IMR-90 (cell line): Measurements from ENCODE around the gene ABCB6. TPM values are rescaled to one million over a fixed set of nuclear protein-coding genes. Genes with fewer than 3 reads are reported as not detected.

ENCODE experiments used
- ATAC-seq: fragments of 200-7000 bp; cut with Tn5 transposase; 2 replicates; pipeline ENCODE4 v1.9.1; 2020; ENCODE audit warnings: low read depth, mild to moderate bottlenecking, moderate library complexity
- BruUV-seq: library from RNA; stranded (reverse); fragments of 400-500 nt; replicated peaks from 2 replicates; lab custom pipeline; 2021; lab: Mats Ljungman, UMichigan
- CTCF ChIA-PET: fragments of 300-600 bp; formaldehyde crosslinking; extraction: SDS; loops from one replicate; lab custom pipeline; 2021; ENCODE audit warnings: antibody characterized with exemption; lab: Yijun Ruan, JAX
- POLR2A ChIA-PET: fragments of 300-600 bp; sonication (Branson Sonifier 250); formaldehyde crosslinking; loops from one replicate; lab custom pipeline; 2022; ENCODE audit warnings: antibody characterized with exemption; ENCODE audit not compliant: unreplicated experiment; lab: Charles Lee
- DNase-seq: peaks from one replicate; pipeline ENCODE4 v3.0.0; 2013
- H2AFZ ChIP-seq: replicated peaks from 2 replicates; pipeline ENCODE3; 2013; ENCODE audit warnings: low read length, mild to moderate bottlenecking; ENCODE audit not compliant: poor library complexity
- H2AK5ac ChIP-seq: 2 replicates; pipeline ENCODE4 v1.6.1; 2013; ENCODE audit warnings: low read depth, low read length, inconsistent platforms
- H2AK9ac ChIP-seq: replicated peaks from 2 replicates; pipeline ENCODE3; 2013; ENCODE audit warnings: mild to moderate bottlenecking, low read depth, low read length, moderate library complexity; ENCODE audit not compliant: poor library complexity
- H2BK120ac ChIP-seq: 2 replicates; pipeline ENCODE4 v1.6.1; 2013; ENCODE audit warnings: low read depth, low read length, inconsistent platforms
- H2BK15ac ChIP-seq: 3 replicates; pipeline ENCODE4 v1.6.1; 2013; ENCODE audit warnings: low read depth, low read length, inconsistent platforms
- H2BK20ac ChIP-seq: 2 replicates; pipeline ENCODE4 v1.6.1; 2013; ENCODE audit warnings: low read depth, mild to moderate bottlenecking, inconsistent platforms, low read length, moderate library complexity
- H2BK5ac ChIP-seq: 2 replicates; pipeline ENCODE4 v1.6.1; 2013; ENCODE audit warnings: mild to moderate bottlenecking, low read depth, low read length, inconsistent platforms; ENCODE audit not compliant: poor library complexity, severe bottlenecking
- H3K14ac ChIP-seq: replicated peaks from 2 replicates; pipeline ENCODE4 v1.6.1; 2013; ENCODE audit warnings: low read depth, low read length, inconsistent platforms
- H3K18ac ChIP-seq: 2 replicates; pipeline ENCODE4 v1.6.1; 2013; ENCODE audit warnings: low read depth, low read length, control low read depth
- H3K23ac ChIP-seq: 2 replicates; pipeline ENCODE4 v1.6.1; 2013; ENCODE audit warnings: low read depth, low read length, inconsistent platforms
- H3K27ac ChIP-seq: 2 replicates; pipeline ENCODE4 v1.5.1; 2013; ENCODE audit warnings: mild to moderate bottlenecking, control low read depth, low read length; ENCODE audit not compliant: insufficient read depth
- H3K27me3 ChIP-seq: 2 replicates; pipeline ENCODE4 v1.6.1; 2013; ENCODE audit warnings: low read length; ENCODE audit not compliant: control insufficient read depth, insufficient read depth
- H3K36me3 ChIP-seq: 2 replicates; pipeline ENCODE4 v1.6.1; 2013; ENCODE audit warnings: low read length, mixed read lengths; ENCODE audit not compliant: control insufficient read depth, insufficient read depth
- H3K4ac ChIP-seq: 2 replicates; pipeline ENCODE4 v1.6.1; 2013; ENCODE audit warnings: low read depth, low read length, inconsistent platforms
- H3K4me1 ChIP-seq: 2 replicates; pipeline ENCODE4 v1.6.1; 2013; ENCODE audit warnings: low read length, mixed read lengths; ENCODE audit not compliant: control insufficient read depth, insufficient read depth
- H3K4me2 ChIP-seq: 2 replicates; pipeline ENCODE4 v1.6.1; 2013; ENCODE audit warnings: low read depth, mild to moderate bottlenecking, control low read depth, low read length, moderate library complexity
- H3K4me3 ChIP-seq: 2 replicates; pipeline ENCODE4 v1.5.1; 2013; ENCODE audit warnings: low read depth, mild to moderate bottlenecking, control low read depth, low read length, moderate library complexity; ENCODE audit not compliant: insufficient read depth
- H3K56ac ChIP-seq: 2 replicates; pipeline ENCODE4 v1.6.1; 2013; ENCODE audit warnings: low read length, inconsistent platforms; ENCODE audit not compliant: insufficient read depth; ENCODE audit errors: extremely low read depth
- H3K79me1 ChIP-seq, 2 experiments: 2 replicates each; pipeline ENCODE4 v1.6.1; 2013; ENCODE audit warnings: low read length in 2 of 2, inconsistent platforms in 1 of 2, low read depth in 1 of 2
- H3K9ac ChIP-seq: 2 replicates; pipeline ENCODE4 v1.6.1; 2013; ENCODE audit warnings: low read depth, low read length, control low read depth
- H3K9me1 ChIP-seq: 2 replicates; pipeline ENCODE4 v1.6.1; 2013; ENCODE audit warnings: low read length, inconsistent platforms; ENCODE audit not compliant: insufficient read depth
- H3K9me3 ChIP-seq: 2 replicates; pipeline ENCODE4 v1.6.1; 2013; ENCODE audit warnings: low read length; ENCODE audit not compliant: control insufficient read depth, insufficient read depth
- H4K20me1 ChIP-seq: 2 replicates; pipeline ENCODE4 v1.6.1; 2013; ENCODE audit warnings: low read length, inconsistent platforms; ENCODE audit not compliant: insufficient read depth
- H4K5ac ChIP-seq: 2 replicates; pipeline ENCODE4 v1.6.1; 2013; ENCODE audit warnings: mild to moderate bottlenecking, low read depth, low read length, control low read depth
- H4K8ac ChIP-seq, 2 experiments: 2 replicates each; pipeline ENCODE4 v1.6.1; 2013; ENCODE audit warnings: low read depth in 2 of 2, low read length in 2 of 2, control low read depth in 1 of 2, inconsistent platforms in 1 of 2
- H4K91ac ChIP-seq: 2 replicates; pipeline ENCODE4 v1.6.1; 2013; ENCODE audit warnings: low read depth, low read length, inconsistent platforms; ENCODE audit not compliant: insufficient read depth
- CTCF ChIP-seq: conservative IDR thresholded peaks from 2 replicates; pipeline ENCODE4 v1.5.1; 2012; ENCODE audit warnings: mild to moderate bottlenecking, low read depth, low read length, improper control_type of control experiment
- WGBS, 2 experiments: methylation state at CpG; one replicate each; pipeline versions ENCODE4 v1.1.5 to v1.1.7; 2013; ENCODE audit warnings: missing lambda C conversion rate in 2 of 2; ENCODE audit not compliant: insufficient read length in 1 of 2; ENCODE audit errors: extremely low coverage in 2 of 2; 5-methylcytosine and 5-hydroxymethylcytosine counted together
- dilution Hi-C: fragments of 300-500 bp; cut with HindIII; formaldehyde crosslinking; loops from one replicate; pipeline ENCODE4 v1.14.3; 2018; ENCODE audit warnings: low sequenced_read_pairs; ENCODE audit not compliant: unreplicated experiment
- in situ Hi-C: fragments of 300-500 bp; cut with MboI; formaldehyde crosslinking; loops from 3 replicates; pipeline ENCODE4 v1.14.3; 2019; ENCODE audit warnings: low sequenced_read_pairs, inconsistent platforms, mixed read lengths
- intact Hi-C: fragments of 100-400 bp; cut with micrococcal nuclease; formaldehyde crosslinking; loops from 2 replicates; pipeline ENCODE4 v1.10.0; 2022
- polyA plus RNA-seq, 3 experiments: library from polyadenylated mRNA; depleted of rRNA; stranded (reverse); fragments of >200 nt; gene quantifications; 2 replicates each; pipeline ENCODE4 v1.2.3, GENCODE V29; 2012; ENCODE audit warnings: low replicate concordance in 1 of 3
- total RNA-seq: library from RNA; depleted of rRNA; stranded (reverse); fragments of >200 nt; gene quantifications from 2 replicates; pipeline ENCODE4 v1.2.3, GENCODE V29; 2012

The ABCB6 gene
- total and polyA plus RNA-seq, 2 of the 4 experiments (the other 2 are of a cell fraction), result 12.5 to 24.7 TPM

DNA sequence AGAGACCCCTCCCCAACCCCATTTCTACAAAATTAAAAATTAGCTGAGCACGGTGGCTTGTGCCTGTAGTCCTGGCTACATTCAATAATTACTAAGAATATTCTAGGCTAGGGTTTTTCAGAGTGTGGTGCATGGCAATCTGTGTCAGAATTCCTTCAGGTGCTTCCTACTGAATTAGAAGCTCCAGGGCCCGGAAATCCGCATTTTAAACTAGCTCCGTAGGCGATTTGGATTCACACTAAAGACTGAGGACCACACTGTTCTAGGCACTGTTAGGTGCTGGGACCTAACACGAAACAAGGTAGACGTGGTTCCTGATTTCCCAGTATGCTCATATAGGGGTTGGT is 12.8 kb downstream of the ABCB6 start:
- POLR2A ChIA-PET, result no interaction called here
- peak overlapping the region; percentile 96 for H3K14ac ChIP-seq
- peak overlapping the region; percentile 8; the same call in 1 of the 3 replicates for H2BK15ac ChIP-seq
- peak overlapping the region; percentile 52 for H3K56ac ChIP-seq
- no peaks in the 10 kb centered on the region for H3K9me3 ChIP-seq
- peak overlapping the region; percentile 98 for H2AFZ ChIP-seq
- H3K23ac ChIP-seq, result peak overlapping the region; percentile 88
- in situ Hi-C loops (loop anchor here (5.0 kb wide), 1 partner anchor 34 kb away; the partner anchor contains the start of gene SLC23A3), dilution Hi-C loops (no loop called here), intact Hi-C loops (loop anchor here (1.0 to 2.0 kb wide), 2 partner anchors 29 to 46 kb away; partner anchors contain the start of genes CNPPD1 and NHEJ1)
- peak overlapping the region; percentile 68 for H3K4me2 ChIP-seq
- H3K9ac ChIP-seq, result peak overlapping the region; percentile 93
- peak overlapping the region; percentile 51 for H3K4me3 ChIP-seq
- peaks cover 16% of the 10 kb centered on the region for H3K4me1 ChIP-seq
- H2BK5ac ChIP-seq, result peak overlapping the region; percentile 64
- H2BK20ac ChIP-seq, result no peak overlapping the region
- no peak overlapping the region for H2BK120ac ChIP-seq
- H4K20me1 ChIP-seq, result peaks cover 9% of the 10 kb centered on the region; the same call in 1 of the 2 replicates
- H3K36me3 ChIP-seq, result peaks cover 22% of the 10 kb centered on the region
- H4K91ac ChIP-seq, result peak overlapping the region; percentile 77; the same call in 1 of the 2 replicates
- H4K8ac ChIP-seq, result peak overlapping the region; percentile 50 to 89
- CTCF ChIA-PET, result interaction anchor here (1.0 to 1.1 kb wide), 3 partner anchors 13 to 71 kb away, joined by 3 read pairs; partner anchors contain the start of gene ABCB6
- no peak for ATAC-seq
- H3K18ac ChIP-seq, result peak overlapping the region; percentile 8; the same call in 1 of the 2 replicates
- peak overlapping the region; percentile 86 for H3K27ac ChIP-seq
- H3K27me3 ChIP-seq, result no peaks in the 10 kb centered on the region
- H2AK9ac ChIP-seq, result peak overlapping the region; percentile 95
- DNase-seq, result no peak
- peaks cover 5 to 19% of the 10 kb centered on the region in 2 experiments; a peak in 3 of 4 replicates for H3K79me1 ChIP-seq
- peaks cover 8% of the 10 kb centered on the region; the same call in 1 of the 2 replicates for H3K9me1 ChIP-seq
- WGBS, 2 experiments, result 12% methylated on average over 5 of the region's 7 CpGs; no CpG with 5 or more reads in 1 of the 2 experiments
- H3K4ac ChIP-seq, result peak overlapping the region; percentile 81
- H2AK5ac ChIP-seq, result peak overlapping the region; percentile 59
- no peak for TF ChIP-seq CTCF
- H4K5ac ChIP-seq, result peak overlapping the region; percentile 23
- BruUV-seq, result no TSS peak
